WTC11 (cell line): ENCODE data around the gene EBI3.

ENCODE experiments used
- AFF4 ChIP-seq: sonication (generic); formaldehyde crosslinking; IDR thresholded peaks from 2 replicates; pipeline ENCODE4 v1.8.1; 2023; ENCODE audit warnings: mild to moderate bottlenecking, missing genetic modification reagents, borderline replicate concordance
- CBFB ChIP-seq: sonication (generic); formaldehyde crosslinking; IDR thresholded peaks from 2 replicates; pipeline ENCODE4 v1.8.1; 2022; ENCODE audit warnings: mild to moderate bottlenecking, low read depth, missing genetic modification reagents
- CREB1 ChIP-seq: sonication (generic); formaldehyde crosslinking; IDR thresholded peaks from 2 replicates; pipeline ENCODE4 v1.8.0; 2023; ENCODE audit warnings: mild to moderate bottlenecking, missing genetic modification reagents
- CREM ChIP-seq: sonication (generic); formaldehyde crosslinking; IDR thresholded peaks from 2 replicates; pipeline ENCODE4 v1.8.1; 2022; ENCODE audit warnings: mild to moderate bottlenecking, missing genetic modification reagents, moderate library complexity
- FOXK1 ChIP-seq: sonication (generic); formaldehyde crosslinking; IDR thresholded peaks from 2 replicates; pipeline ENCODE4 v1.8.0; 2022; ENCODE audit warnings: mild to moderate bottlenecking, moderate library complexity, missing genetic modification reagents
- FOXP1 ChIP-seq: sonication (generic); formaldehyde crosslinking; IDR thresholded peaks from 2 replicates; pipeline ENCODE4 v1.8.0; 2022; ENCODE audit warnings: missing genetic modification reagents, mild to moderate bottlenecking, moderate library complexity, borderline replicate concordance
- JUN ChIP-seq: sonication (generic); formaldehyde crosslinking; IDR thresholded peaks from 2 replicates; pipeline ENCODE4 v1.8.0; 2023; ENCODE audit warnings: mild to moderate bottlenecking, missing genetic modification reagents
- KAT7 ChIP-seq: sonication (generic); formaldehyde crosslinking; IDR thresholded peaks from 2 replicates; pipeline ENCODE4 v1.8.1; 2023; ENCODE audit warnings: missing genetic modification reagents, mild to moderate bottlenecking, borderline replicate concordance
- MAX ChIP-seq: sonication (generic); formaldehyde crosslinking; IDR thresholded peaks from 2 replicates; pipeline ENCODE4 v1.8.0; 2022; ENCODE audit warnings: mild to moderate bottlenecking, missing genetic modification reagents
- NFE2L1 ChIP-seq: sonication (generic); formaldehyde crosslinking; IDR thresholded peaks from 2 replicates; pipeline ENCODE4 v1.8.1; 2023; ENCODE audit warnings: missing genetic modification reagents
- ZNF138 ChIP-seq: sonication (generic); formaldehyde crosslinking; conservative IDR thresholded peaks from 2 replicates; pipeline ENCODE4 v1.8.1; 2022; ENCODE audit warnings: mild to moderate bottlenecking, moderate library complexity, missing genetic modification reagents
- TF ChIP-seq, protein P1 (sequence below): fragments of 200-600 bp; IDR thresholded peaks from 2 replicates; pipeline ENCODE4 v1.8.0; 2022; ENCODE audit warnings: antibody characterized with exemption

GRCh38 chr19:4215807-4216206, 13.5 kb upstream of the EBI3 start:
- no peak for TF ChIP-seq ZNF138 (CRISPR knock-in tag)
- TF ChIP-seq, protein P1, sequence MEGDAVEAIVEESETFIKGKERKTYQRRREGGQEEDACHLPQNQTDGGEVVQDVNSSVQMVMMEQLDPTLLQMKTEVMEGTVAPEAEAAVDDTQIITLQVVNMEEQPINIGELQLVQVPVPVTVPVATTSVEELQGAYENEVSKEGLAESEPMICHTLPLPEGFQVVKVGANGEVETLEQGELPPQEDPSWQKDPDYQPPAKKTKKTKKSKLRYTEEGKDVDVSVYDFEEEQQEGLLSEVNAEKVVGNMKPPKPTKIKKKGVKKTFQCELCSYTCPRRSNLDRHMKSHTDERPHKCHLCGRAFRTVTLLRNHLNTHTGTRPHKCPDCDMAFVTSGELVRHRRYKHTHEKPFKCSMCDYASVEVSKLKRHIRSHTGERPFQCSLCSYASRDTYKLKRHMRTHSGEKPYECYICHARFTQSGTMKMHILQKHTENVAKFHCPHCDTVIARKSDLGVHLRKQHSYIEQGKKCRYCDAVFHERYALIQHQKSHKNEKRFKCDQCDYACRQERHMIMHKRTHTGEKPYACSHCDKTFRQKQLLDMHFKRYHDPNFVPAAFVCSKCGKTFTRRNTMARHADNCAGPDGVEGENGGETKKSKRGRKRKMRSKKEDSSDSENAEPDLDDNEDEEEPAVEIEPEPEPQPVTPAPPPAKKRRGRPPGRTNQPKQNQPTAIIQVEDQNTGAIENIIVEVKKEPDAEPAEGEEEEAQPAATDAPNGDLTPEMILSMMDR = no peak
- TF ChIP-seq MAX = no peak
- TF ChIP-seq FOXP1 (CRISPR knock-in tag) = no peak
- TF ChIP-seq CREB1 (CRISPR knock-in tag) = no peak
- no peak for TF ChIP-seq AFF4 (CRISPR knock-in tag)
- TF ChIP-seq FOXK1 (CRISPR knock-in tag) = no peak
- TF ChIP-seq CBFB (CRISPR knock-in tag) = no peak
- TF ChIP-seq JUN = no peak
- no peak for TF ChIP-seq CREM (CRISPR knock-in tag)
- no peak for TF ChIP-seq KAT7 (CRISPR knock-in tag)
- TF ChIP-seq NFE2L1 = no peak
